Keratinocyte (primary cell): ENCODE measurements around the gene SLC26A8. TPM values are rescaled to one million over a fixed set of nuclear protein-coding genes. Genes with fewer than 3 reads are reported as not detected.

Experiments used
- DNase-seq: peaks from one replicate; pipeline ENCODE4 v3.0.0-alpha.2; 2011; ENCODE audit warnings: low read depth, missing footprints, low spot score
- FAIRE-seq: peaks from 2 replicates; lab custom pipeline; 2011; peaks lifted over from hg19 to GRCh38; lab: Jason Lieb, UNC
- H2AFZ ChIP-seq: 2 replicates; pipeline ENCODE4 v1.6.0; 2012; ENCODE audit warnings: low read length, control low read depth, inconsistent platforms; ENCODE audit not compliant: control insufficient read depth
- H3K27ac ChIP-seq: 2 replicates; pipeline ENCODE4 v1.5.1; 2011; ENCODE audit warnings: low read length; ENCODE audit not compliant: control insufficient read depth, insufficient read depth
- H3K27me3 ChIP-seq: 3 replicates; pipeline ENCODE4 v1.6.0; 2011; ENCODE audit warnings: low read length; ENCODE audit not compliant: control insufficient read depth, insufficient read depth; ENCODE audit errors: extremely low read depth
- H3K36me3 ChIP-seq, 2 experiments: 2 replicates in 1 of 2; 3 replicates in 1 of 2; pipeline ENCODE4 v1.5.1; 2011; ENCODE audit warnings: low read length in 2 of 2, mild to moderate bottlenecking in 1 of 2; ENCODE audit not compliant: control insufficient read depth in 2 of 2, insufficient read depth in 2 of 2; ENCODE audit errors: extremely low read depth in 1 of 2
- H3K4me1 ChIP-seq: 3 replicates; pipeline ENCODE4 v1.5.1; 2011; ENCODE audit warnings: low read length; ENCODE audit not compliant: control insufficient read depth, insufficient read depth; ENCODE audit errors: extremely low read depth
- H3K4me2 ChIP-seq: 3 replicates; pipeline ENCODE4 v1.6.0; 2011; ENCODE audit warnings: low read depth, low read length; ENCODE audit not compliant: control insufficient read depth, insufficient read depth; ENCODE audit errors: extremely low read depth
- H3K4me3 ChIP-seq, 3 experiments: fragments of 200-600 bp in 1 of 3; sonication (generic) in 1 of 3; 2 replicates in 2 of 3; 3 replicates in 1 of 3; pipeline ENCODE4 v1.5.1; 2011 to 2016; ENCODE audit warnings: low read length in 3 of 3, mild to moderate bottlenecking in 3 of 3, control low read depth in 2 of 3, inconsistent platforms in 1 of 3, low read depth in 1 of 3, mixed read lengths in 1 of 3, mixed run types in 1 of 3, moderate library complexity in 1 of 3; ENCODE audit not compliant: control insufficient read depth in 2 of 3, insufficient read depth in 2 of 3; ENCODE audit errors: extremely low read depth in 1 of 3
- H3K79me2 ChIP-seq: 2 replicates; pipeline ENCODE4 v1.6.0; 2012; ENCODE audit warnings: low read length; ENCODE audit not compliant: control insufficient read depth, insufficient read depth
- H3K9ac ChIP-seq: 3 replicates; pipeline ENCODE4 v1.6.0; 2011; ENCODE audit warnings: low read length; ENCODE audit not compliant: control insufficient read depth, insufficient read depth; ENCODE audit errors: extremely low read depth
- H3K9me1 ChIP-seq: 3 replicates; pipeline ENCODE4 v1.6.0; 2011; ENCODE audit warnings: low read length; ENCODE audit not compliant: control insufficient read depth, insufficient read depth; ENCODE audit errors: extremely low read depth
- H3K9me3 ChIP-seq: 2 replicates; pipeline ENCODE4 v1.5.1; 2012; ENCODE audit warnings: low read depth, low read length; ENCODE audit not compliant: control insufficient read depth
- H4K20me1 ChIP-seq: 3 replicates; pipeline ENCODE4 v1.6.0; 2011; ENCODE audit warnings: low read length; ENCODE audit not compliant: control insufficient read depth, insufficient read depth; ENCODE audit errors: extremely low read depth
- EZH2 ChIP-seq: IDR thresholded peaks from one replicate; pipeline ENCODE4 v1.6.1; 2012; ENCODE audit warnings: inconsistent platforms, mild to moderate bottlenecking, low read length, moderate library complexity
- dilution Hi-C: fragments of 300-500 bp; cut with MboI; formaldehyde crosslinking; loops from one replicate; pipeline ENCODE4 v1.7.0; 2020; ENCODE audit warnings: low sequenced_read_pairs; ENCODE audit not compliant: extremely low pct_ligation_motif_present
- polyA plus RNA-seq, 5 experiments: library from polyadenylated mRNA; depleted of rRNA in 3 of 5; stranded (reverse) in 3 of 5; stranded (forward) in 1 of 5; unstranded in 1 of 5; fragments of >200 nt; gene quantifications; 1 replicate in 1 of 5; 2 replicates in 3 of 5; 3 replicates in 1 of 5; pipeline versions ENCODE4 v1.2.1 to v1.2.3, GENCODE V29; 2011 to 2012; ENCODE audit warnings: missing spikeins in 2 of 5, low read depth in 1 of 5, low replicate concordance in 1 of 5
- TF ChIP-seq, protein P1 (sequence below), 3 experiments: IDR thresholded peaks in 1 of 3; conservative IDR thresholded peaks in 1 of 3; optimal IDR thresholded peaks in 1 of 3; 2 replicates in 2 of 3; 3 replicates in 1 of 3; pipeline versions ENCODE3 to v1.5.1; 2011; ENCODE audit warnings: low read length in 3 of 3, mild to moderate bottlenecking in 3 of 3, moderate library complexity in 2 of 3, control low read depth in 1 of 3, inconsistent platforms in 1 of 3; ENCODE audit not compliant: insufficient read depth in 2 of 3; ENCODE audit errors: extremely low read depth in 1 of 3

The SLC26A8 gene
- polyA plus RNA-seq, 1 donor (not counting 4 experiments of a cell fraction or from before 2014, with no cell fraction given): 0.18 TPM

DNA sequence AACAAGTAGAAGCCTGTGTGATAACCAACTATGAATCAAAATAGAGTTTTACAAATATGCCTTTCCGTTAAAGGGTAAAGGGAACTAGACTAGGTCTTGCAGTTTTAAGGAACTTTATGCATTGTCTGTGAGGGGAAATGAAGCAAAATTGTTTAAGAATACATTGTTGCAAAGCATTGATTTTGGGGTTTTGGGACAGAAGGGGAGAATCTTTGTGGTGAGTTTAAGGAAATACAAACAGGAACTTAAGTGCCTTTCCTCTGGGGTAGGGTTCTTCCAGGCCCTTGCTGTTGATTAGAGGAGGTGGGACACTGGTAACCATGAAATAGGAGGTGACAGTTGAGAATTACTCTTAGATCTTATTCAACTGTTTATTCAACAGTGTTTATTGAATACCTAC is 7.8 kb upstream of the SLC26A8 start:
- TF ChIP-seq EZH2: no peak
- TF ChIP-seq, protein P1, sequence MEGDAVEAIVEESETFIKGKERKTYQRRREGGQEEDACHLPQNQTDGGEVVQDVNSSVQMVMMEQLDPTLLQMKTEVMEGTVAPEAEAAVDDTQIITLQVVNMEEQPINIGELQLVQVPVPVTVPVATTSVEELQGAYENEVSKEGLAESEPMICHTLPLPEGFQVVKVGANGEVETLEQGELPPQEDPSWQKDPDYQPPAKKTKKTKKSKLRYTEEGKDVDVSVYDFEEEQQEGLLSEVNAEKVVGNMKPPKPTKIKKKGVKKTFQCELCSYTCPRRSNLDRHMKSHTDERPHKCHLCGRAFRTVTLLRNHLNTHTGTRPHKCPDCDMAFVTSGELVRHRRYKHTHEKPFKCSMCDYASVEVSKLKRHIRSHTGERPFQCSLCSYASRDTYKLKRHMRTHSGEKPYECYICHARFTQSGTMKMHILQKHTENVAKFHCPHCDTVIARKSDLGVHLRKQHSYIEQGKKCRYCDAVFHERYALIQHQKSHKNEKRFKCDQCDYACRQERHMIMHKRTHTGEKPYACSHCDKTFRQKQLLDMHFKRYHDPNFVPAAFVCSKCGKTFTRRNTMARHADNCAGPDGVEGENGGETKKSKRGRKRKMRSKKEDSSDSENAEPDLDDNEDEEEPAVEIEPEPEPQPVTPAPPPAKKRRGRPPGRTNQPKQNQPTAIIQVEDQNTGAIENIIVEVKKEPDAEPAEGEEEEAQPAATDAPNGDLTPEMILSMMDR (optimal IDR thresholded peaks at IDR 0.05 in 1 of 3, IDR thresholded peaks at IDR 0.05 in 1 of 3, conservative IDR thresholded peaks at IDR 0.05 in 1 of 3; ENCODE audit: extremely low read depth in 1 of 3, insufficient read depth in 2 of 3, low read length in 3 of 3): no peak
- FAIRE-seq: no peak
- peaks cover 21% of the 10 kb centered on the region for H3K4me1 ChIP-seq

DNA sequence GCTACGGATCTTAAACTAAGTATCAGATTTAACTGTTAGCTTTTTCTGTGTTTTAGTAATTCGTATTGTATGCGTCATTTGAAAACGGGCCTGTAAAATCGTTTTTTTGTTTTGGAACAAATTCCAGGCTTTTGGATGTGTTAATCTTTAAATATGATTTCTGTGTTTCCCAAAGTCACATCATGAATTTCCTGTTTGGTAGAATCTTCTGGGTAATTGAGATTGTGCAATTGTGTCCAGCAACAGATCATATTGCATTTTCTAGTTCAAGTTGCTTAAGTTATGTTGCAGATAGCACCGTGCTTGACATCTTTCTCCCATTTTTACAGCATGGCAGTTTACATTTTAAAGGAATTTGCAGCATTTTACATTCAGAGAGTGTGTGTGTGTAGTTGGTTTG is 5.0 kb upstream of the SLC26A8 start:
- Histone ChIP-seq H3K27ac (peak overlapping the region; percentile 94), H3K36me3 (no peaks in the 10 kb centered on the region), H3K9me3 (no peaks in the 10 kb centered on the region), H3K9me1 (no peaks in the 10 kb centered on the region), H3K27me3 (no peaks in the 10 kb centered on the region), H4K20me1 (no peaks in the 10 kb centered on the region), H3K4me1 (peaks cover 22% of the 10 kb centered on the region), H3K4me2 (peak overlapping the region; percentile 86), H3K9ac (peak overlapping the region; percentile 89), H2AFZ (no peak overlapping the region), H3K79me2 (peaks cover 67% of the 10 kb centered on the region), H3K4me3 (peak overlapping the region; percentile 83 to 100 (median 84))
- FAIRE-seq (no peak), DNase-seq (no peak)
- TF ChIP-seq EZH2: no peak
- TF ChIP-seq, protein P1 (optimal IDR thresholded peaks at IDR 0.05 in 1 of 3, IDR thresholded peaks at IDR 0.05 in 1 of 3, conservative IDR thresholded peaks at IDR 0.05 in 1 of 3; ENCODE audit: extremely low read depth in 1 of 3, insufficient read depth in 2 of 3, low read length in 3 of 3): no peak
- dilution Hi-C loops: no loop called here

More for the DNA sequence above, 7.8 kb upstream of the SLC26A8 start:
- Histone ChIP-seq H3K9me3 (no peaks in the 10 kb centered on the region), H4K20me1 (no peaks in the 10 kb centered on the region), H3K27me3 (no peaks in the 10 kb centered on the region), H3K9ac (no peak overlapping the region), H3K27ac (no peak overlapping the region), H3K4me3 (no peak overlapping the region), H3K4me2 (no peak overlapping the region), H3K79me2 (peaks cover 93% of the 10 kb centered on the region), H3K36me3 (peaks cover 0 to under 1% of the 10 kb centered on the region in 2 experiments), H2AFZ (no peak overlapping the region), H3K9me1 (no peaks in the 10 kb centered on the region)
- dilution Hi-C loops: no loop called here
- no peak for DNase-seq
